HEK293T (cell line): ENCODE results near the gene IL5RA.

ENCODE experiments used
- CTCF ChIA-PET: fragments of 350-600 bp; formaldehyde crosslinking; extraction: SDS; loops from one replicate; lab custom pipeline; 2021; ENCODE audit warnings: antibody characterized with exemption, inconsistent platforms; lab: Yijun Ruan, JAX
- POLR2A ChIA-PET: fragments of 350-600 bp; formaldehyde crosslinking; extraction: SDS; loops from one replicate; lab custom pipeline; 2020; ENCODE audit warnings: antibody characterized with exemption, inconsistent platforms; lab: Yijun Ruan, JAX
- DNase-seq: peaks from one replicate; pipeline ENCODE4 v3.0.0; 2012; ENCODE audit warnings: mixed read lengths; ENCODE audit errors: extremely low spot score
- ARNT ChIP-seq: fragments of 450-650 bp; IDR thresholded peaks from 2 replicates; pipeline ENCODE4 v1.6.1; 2017; ENCODE audit warnings: mild to moderate bottlenecking
- BHLHE40 ChIP-seq: fragments of 450-650 bp; IDR thresholded peaks from 2 replicates; pipeline ENCODE4 v1.6.1; 2016; ENCODE audit warnings: mild to moderate bottlenecking, moderate library complexity, borderline replicate concordance
- CTBP1 ChIP-seq: fragments of 450-650 bp; IDR thresholded peaks from 2 replicates; pipeline ENCODE4 v1.6.1; 2016; ENCODE audit warnings: borderline replicate concordance
- ELF4 ChIP-seq: fragments of 450-650 bp; IDR thresholded peaks from 2 replicates; pipeline ENCODE4 v1.6.1; 2017; ENCODE audit warnings: antibody characterized with exemption
- FOXA1 ChIP-seq: fragments of 450-650 bp; IDR thresholded peaks from 2 replicates; pipeline ENCODE4 v1.6.1; 2016; ENCODE audit warnings: mild to moderate bottlenecking
- FOXK2 ChIP-seq: fragments of 450-650 bp; IDR thresholded peaks from 2 replicates; pipeline ENCODE4 v1.6.1; 2016; ENCODE audit warnings: mild to moderate bottlenecking
- FOXM1 ChIP-seq: fragments of 450-650 bp; IDR thresholded peaks from 2 replicates; pipeline ENCODE4 v1.6.1; 2017; ENCODE audit warnings: mild to moderate bottlenecking, borderline replicate concordance
- HDGF ChIP-seq: fragments of 450-650 bp; IDR thresholded peaks from 2 replicates; pipeline ENCODE4 v1.6.1; 2017; ENCODE audit warnings: antibody characterized with exemption, borderline replicate concordance
- L3MBTL2 ChIP-seq: fragments of 450-650 bp; conservative IDR thresholded peaks from 2 replicates; pipeline ENCODE4 v1.6.1; 2016; ENCODE audit warnings: mild to moderate bottlenecking
- LEF1 ChIP-seq: fragments of 450-650 bp; IDR thresholded peaks from 2 replicates; pipeline ENCODE4 v1.6.1; 2017; ENCODE audit warnings: mild to moderate bottlenecking, borderline replicate concordance
- NFRKB ChIP-seq: fragments of 450-650 bp; IDR thresholded peaks from 2 replicates; pipeline ENCODE4 v1.6.1; 2016; ENCODE audit warnings: mild to moderate bottlenecking, moderate library complexity
- PKNOX1 ChIP-seq: fragments of 450-650 bp; IDR thresholded peaks from 2 replicates; pipeline ENCODE4 v1.6.1; 2016
- SP1 ChIP-seq: fragments of 450-650 bp; IDR thresholded peaks from 2 replicates; pipeline ENCODE4 v1.6.1; 2017
- SUZ12 ChIP-seq: fragments of 450-650 bp; IDR thresholded peaks from 2 replicates; pipeline ENCODE4 v1.6.1; 2016; ENCODE audit warnings: mild to moderate bottlenecking
- TARDBP ChIP-seq: fragments of 450-650 bp; IDR thresholded peaks from 2 replicates; pipeline ENCODE4 v1.6.1; 2016
- ZNF384 ChIP-seq: fragments of 450-650 bp; IDR thresholded peaks from 2 replicates; pipeline ENCODE4 v1.6.1; 2016

IL5RA gene

GRCh38 chr3:3027976-3028567 lies 82.1 kb downstream of the IL5RA start:
- TF ChIP-seq L3MBTL2 (no peak), BHLHE40 (no peak), NFRKB (no peak), FOXM1 (no peak), TARDBP (no peak), SUZ12 (no peak), HDGF (no peak), ZNF384 (no peak), ELF4 (no peak), PKNOX1 (no peak), CTBP1 (no peak), SP1 (no peak)
- POLR2A ChIA-PET = no interaction called here
- CTCF ChIA-PET = no interaction called here

DNA sequence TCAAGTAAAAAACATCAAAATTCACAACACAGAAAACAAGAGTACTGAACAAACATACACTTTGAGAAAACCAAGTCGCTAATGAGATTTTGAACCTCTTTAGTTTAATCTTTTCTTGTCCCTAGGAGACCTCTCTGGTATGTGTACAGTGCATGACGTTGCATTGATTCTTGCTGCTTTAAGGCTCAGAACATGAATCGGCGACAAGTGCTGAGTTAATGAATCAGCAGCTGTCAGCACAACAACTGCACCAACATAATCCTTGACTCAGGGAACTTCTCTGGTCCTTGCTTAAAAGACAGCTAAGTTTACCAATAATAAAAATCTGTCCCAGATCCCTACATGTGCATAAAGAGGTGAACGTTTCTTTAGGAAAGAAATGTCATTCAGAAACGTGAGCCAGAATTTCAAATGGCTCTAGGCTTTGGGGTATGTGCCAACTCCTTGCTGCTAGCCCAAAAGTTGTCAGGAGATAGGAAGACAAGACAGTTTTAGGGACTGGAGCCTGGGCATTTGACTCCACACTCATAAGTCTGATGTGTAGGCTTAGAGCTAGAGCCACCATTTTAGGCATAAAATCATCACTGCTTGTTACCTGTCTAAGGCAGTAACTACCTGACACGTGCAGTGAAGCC lies 86.9 kb downstream of the IL5RA start:
- POLR2A ChIA-PET = no interaction called here
- CTCF ChIA-PET = no interaction called here
- TF ChIP-seq ARNT = no peak
- no peak for TF ChIP-seq PKNOX1
- no peak for TF ChIP-seq FOXM1
- no peak for TF ChIP-seq FOXA1
- TF ChIP-seq NFRKB = no peak
- no peak for TF ChIP-seq HDGF
- no peak for TF ChIP-seq ELF4
- no peak for TF ChIP-seq TARDBP
- no peak for TF ChIP-seq BHLHE40
- TF ChIP-seq ZNF384 = no peak
- no peak for TF ChIP-seq SP1
- TF ChIP-seq L3MBTL2 = no peak
- no peak for TF ChIP-seq CTBP1
- no peak for TF ChIP-seq FOXK2
- no peak for DNase-seq

More at GRCh38 chr3:3027976-3028567, 82.1 kb downstream of the IL5RA start:
- DNase-seq = no peak

DNA sequence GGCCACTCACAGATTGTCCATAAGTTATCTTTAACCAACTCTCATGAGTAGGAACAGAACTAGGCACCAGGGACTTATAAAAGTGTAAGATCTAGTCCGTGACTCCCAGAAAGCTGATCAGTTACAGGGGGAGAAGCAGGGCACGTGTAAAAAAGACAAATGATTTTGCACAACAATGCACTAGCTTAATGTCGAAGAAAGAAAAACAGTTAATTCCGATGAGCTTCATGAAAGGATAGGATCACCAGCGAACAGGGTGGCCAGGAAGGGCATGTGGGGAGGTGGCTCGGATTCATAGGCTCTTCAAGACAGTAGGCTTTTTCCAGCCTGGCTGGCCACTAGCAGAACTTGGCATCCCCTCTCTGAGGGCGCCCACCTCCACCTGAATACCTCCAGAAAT lies 90.0 kb downstream of the IL5RA start:
- TF ChIP-seq SP1 = no peak
- TF ChIP-seq L3MBTL2 = no peak
- no peak for TF ChIP-seq LEF1
- TF ChIP-seq FOXM1 = no peak
- no peak for TF ChIP-seq CTBP1
- TF ChIP-seq ELF4 = no peak
- TF ChIP-seq HDGF = no peak
- ChIA-PET CTCF (no interaction called here), POLR2A (no interaction called here)
- DNase-seq = no peak
